Chondrocyte (in vitro differentiated cells): Measurements from ENCODE around the gene TBX15. TPM values are rescaled to one million over a fixed set of nuclear protein-coding genes. Genes with fewer than 3 reads are reported as not detected.
A peak's percentile ranks its signal among the peaks of the same experiment; 100 is the strongest.

ENCODE experiments used
- DNase-seq: peaks from one replicate; pipeline ENCODE4 v3.0.0; 2021; ENCODE audit warnings: mixed read lengths, low spot score
- H3K27ac Mint-ChIP-seq: one replicate; pipeline ENCODE4 v1.8.0; 2021; ENCODE audit warnings: mild to moderate bottlenecking, moderate library complexity, mixed read lengths; ENCODE audit not compliant: unreplicated experiment
- H3K27me3 Mint-ChIP-seq: 2 replicates; pipeline ENCODE4 v1.8.0; 2021; ENCODE audit warnings: low read depth, mixed read lengths
- H3K36me3 Mint-ChIP-seq: 2 replicates; pipeline ENCODE4 v1.8.0; 2021; ENCODE audit warnings: low read depth, mixed read lengths
- H3K4me1 Mint-ChIP-seq: 2 replicates; pipeline ENCODE4 v1.8.0; 2021; ENCODE audit warnings: low read depth, mild to moderate bottlenecking, mixed read lengths
- H3K4me3 Mint-ChIP-seq: one replicate; pipeline ENCODE4 v1.8.0; 2021; ENCODE audit warnings: mild to moderate bottlenecking, moderate library complexity, mixed read lengths; ENCODE audit not compliant: unreplicated experiment
- H3K9me3 Mint-ChIP-seq: 2 replicates; pipeline ENCODE4 v1.8.0; 2021; ENCODE audit warnings: low read depth, mixed read lengths
- total RNA-seq: library from RNA; stranded (reverse); gene quantifications from 3 replicates; pipeline ENCODE4 v1.2.1, GENCODE V29; 2021
- TF ChIP-seq, protein P1 (sequence below): fragments of 200-600 bp; sonication (generic); IDR thresholded peaks from 2 replicates; pipeline ENCODE4 v1.5.0; 2021; ENCODE audit warnings: antibody characterized with exemption, mild to moderate bottlenecking, moderate library complexity

TBX15 gene
- total RNA-seq, 1 donor from 2014 or later, result 41.0 TPM

DNA sequence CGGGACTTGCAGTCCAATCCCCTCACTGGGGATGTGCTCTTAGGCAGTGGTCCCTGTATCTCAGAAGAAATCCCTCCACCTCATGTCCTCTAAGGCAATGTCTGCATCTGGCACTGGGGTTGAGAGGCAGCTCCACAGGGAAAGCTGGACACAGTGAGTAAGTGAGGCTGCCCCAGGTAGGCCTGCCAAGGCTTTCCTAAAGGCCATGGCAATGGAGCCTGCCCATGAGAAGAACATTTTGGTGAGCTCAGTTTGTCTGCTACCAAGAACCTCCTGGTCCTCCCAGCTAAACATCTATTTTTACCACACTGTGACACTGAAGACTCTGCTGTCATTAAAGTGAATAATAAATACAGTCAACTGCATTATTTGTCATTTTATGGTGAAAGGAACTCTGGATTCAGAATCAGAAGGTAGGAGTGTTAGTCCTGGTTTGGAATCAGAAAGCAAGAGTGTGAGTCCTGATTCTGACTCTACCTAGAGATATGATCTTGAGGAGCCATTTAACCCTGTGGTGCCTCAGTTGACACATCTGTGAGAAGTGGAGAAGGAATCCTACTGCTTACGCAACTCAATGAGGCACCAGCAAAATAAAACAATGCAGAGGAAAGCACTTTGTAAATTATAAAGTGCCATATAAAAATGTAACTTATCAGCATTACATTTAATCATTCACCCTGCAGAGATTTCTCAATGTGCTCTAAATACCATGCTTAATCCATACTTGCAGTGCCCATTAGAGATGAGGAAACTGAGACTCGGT, 41.0 kb downstream of the TBX15 start:
- Mint-ChIP-seq H3K27me3 (no peaks in the 10 kb centered on the region), H3K4me3 (no peak overlapping the region), H3K9me3 (no peaks in the 10 kb centered on the region), H3K4me1 (peaks cover 61% of the 10 kb centered on the region), H3K27ac (peak overlapping the region; percentile 22), H3K36me3 (no peaks in the 10 kb centered on the region)
- TF ChIP-seq, protein P1, sequence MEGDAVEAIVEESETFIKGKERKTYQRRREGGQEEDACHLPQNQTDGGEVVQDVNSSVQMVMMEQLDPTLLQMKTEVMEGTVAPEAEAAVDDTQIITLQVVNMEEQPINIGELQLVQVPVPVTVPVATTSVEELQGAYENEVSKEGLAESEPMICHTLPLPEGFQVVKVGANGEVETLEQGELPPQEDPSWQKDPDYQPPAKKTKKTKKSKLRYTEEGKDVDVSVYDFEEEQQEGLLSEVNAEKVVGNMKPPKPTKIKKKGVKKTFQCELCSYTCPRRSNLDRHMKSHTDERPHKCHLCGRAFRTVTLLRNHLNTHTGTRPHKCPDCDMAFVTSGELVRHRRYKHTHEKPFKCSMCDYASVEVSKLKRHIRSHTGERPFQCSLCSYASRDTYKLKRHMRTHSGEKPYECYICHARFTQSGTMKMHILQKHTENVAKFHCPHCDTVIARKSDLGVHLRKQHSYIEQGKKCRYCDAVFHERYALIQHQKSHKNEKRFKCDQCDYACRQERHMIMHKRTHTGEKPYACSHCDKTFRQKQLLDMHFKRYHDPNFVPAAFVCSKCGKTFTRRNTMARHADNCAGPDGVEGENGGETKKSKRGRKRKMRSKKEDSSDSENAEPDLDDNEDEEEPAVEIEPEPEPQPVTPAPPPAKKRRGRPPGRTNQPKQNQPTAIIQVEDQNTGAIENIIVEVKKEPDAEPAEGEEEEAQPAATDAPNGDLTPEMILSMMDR, result no peak
- no peak for DNase-seq

DNA sequence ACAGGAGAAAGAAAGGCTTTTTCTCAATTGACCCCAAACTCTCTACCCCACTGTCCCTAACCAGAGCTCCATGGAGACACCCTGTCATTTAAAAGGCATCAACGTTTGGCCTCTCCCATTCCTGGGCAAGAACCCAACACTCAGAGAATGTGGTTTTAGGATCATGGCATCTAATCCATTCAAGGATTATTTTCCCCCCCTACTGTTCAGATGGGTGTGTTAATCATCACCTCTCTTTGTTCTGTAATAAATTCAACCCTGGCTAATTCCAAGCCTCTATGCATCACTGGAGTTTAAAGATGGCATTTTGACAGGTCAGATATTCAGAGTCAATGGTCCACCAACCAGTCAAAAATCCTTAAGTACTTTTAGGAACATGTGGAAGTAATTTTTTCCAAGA, 42.7 kb downstream of the TBX15 start:
- H3K9me3 Mint-ChIP-seq, result no peaks in the 10 kb centered on the region
- no peak overlapping the region for H3K4me3 Mint-ChIP-seq
- no peak for DNase-seq
- no peaks in the 10 kb centered on the region for H3K27me3 Mint-ChIP-seq
- TF ChIP-seq, protein P1, result no peak
- peaks cover 60% of the 10 kb centered on the region for H3K4me1 Mint-ChIP-seq
- no peak overlapping the region for H3K27ac Mint-ChIP-seq
- no peaks in the 10 kb centered on the region for H3K36me3 Mint-ChIP-seq

DNA sequence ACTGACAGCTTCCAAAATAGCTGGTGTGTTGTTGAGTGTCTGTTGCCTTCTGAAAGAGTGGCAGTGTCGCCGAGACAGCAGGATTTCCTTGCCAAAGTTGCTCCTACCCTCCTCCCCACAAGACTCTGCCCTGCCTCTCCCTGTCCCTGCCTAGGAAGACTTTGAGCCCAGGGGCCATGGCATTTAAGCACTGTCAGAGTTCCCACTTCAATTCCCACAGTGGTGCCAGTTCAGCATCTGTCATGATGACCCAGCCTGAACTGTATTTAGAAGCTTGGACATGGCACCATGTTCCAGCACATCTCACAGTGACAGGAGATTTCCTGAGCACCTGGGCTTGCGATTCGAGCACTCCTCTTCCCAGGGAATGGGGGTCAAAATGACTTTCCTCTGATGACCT, 43.6 kb downstream of the TBX15 start:
- DNase-seq, result no peak
- no peak overlapping the region for H3K4me3 Mint-ChIP-seq
- peak overlapping the region; percentile 75 for H3K27ac Mint-ChIP-seq

DNA sequence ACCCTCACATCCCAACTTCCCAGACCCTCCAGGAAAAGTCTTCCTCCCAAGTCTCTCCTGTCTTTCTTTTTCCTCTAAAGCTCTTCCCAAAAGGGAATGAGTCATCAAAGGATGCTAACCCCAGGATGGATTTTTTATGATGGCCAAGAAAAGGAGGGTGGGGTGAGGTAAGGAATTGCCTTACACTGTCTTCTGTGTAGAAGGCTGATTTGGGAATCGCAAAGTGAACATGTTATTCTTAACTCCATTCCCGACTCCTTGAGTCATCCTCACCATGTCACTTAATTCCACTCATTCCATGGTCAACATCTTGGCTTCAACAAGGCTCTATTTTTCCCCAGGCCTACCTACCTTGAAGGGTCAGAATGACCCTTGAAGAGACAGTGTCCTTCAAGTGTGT, 44.0 kb downstream of the TBX15 start:
- Mint-ChIP-seq H3K27me3 (no peaks in the 10 kb centered on the region), H3K9me3 (no peaks in the 10 kb centered on the region), H3K36me3 (no peaks in the 10 kb centered on the region), H3K4me1 (peaks cover 50% of the 10 kb centered on the region), H3K27ac (peak overlapping the region; percentile 75), H3K4me3 (no peak overlapping the region)
- TF ChIP-seq, protein P1, result no peak
- no peak for DNase-seq

More for the DNA sequence above, 43.6 kb downstream of the TBX15 start:
- Mint-ChIP-seq H3K27me3 (no peaks in the 10 kb centered on the region), H3K9me3 (no peaks in the 10 kb centered on the region), H3K4me1 (peaks cover 54% of the 10 kb centered on the region), H3K36me3 (no peaks in the 10 kb centered on the region)
- TF ChIP-seq, protein P1, result no peak

DNA sequence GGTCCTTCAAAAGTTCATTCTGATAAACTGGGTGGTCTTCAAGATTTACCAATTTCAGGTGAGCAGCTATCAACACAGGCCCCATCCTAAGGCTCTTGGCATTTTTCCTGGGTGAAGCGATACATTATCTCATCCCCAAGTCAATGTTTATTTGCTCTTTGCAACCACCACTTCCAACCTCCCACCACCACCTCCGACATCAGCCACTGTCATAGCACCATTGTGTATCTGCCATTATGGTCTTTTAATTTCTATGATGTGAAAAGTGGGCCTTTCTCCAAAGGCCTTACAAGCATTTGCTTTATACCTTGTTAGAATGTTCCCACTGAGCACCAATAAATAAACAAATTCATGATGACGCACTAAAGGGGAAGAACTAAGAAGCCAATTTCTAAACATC, 47.2 kb downstream of the TBX15 start:
- no peak overlapping the region for H3K4me3 Mint-ChIP-seq
- no peaks in the 10 kb centered on the region for H3K27me3 Mint-ChIP-seq
- H3K9me3 Mint-ChIP-seq, result no peaks in the 10 kb centered on the region
- H3K36me3 Mint-ChIP-seq, result no peaks in the 10 kb centered on the region
- no peak for DNase-seq
- peaks cover 30% of the 10 kb centered on the region for H3K4me1 Mint-ChIP-seq
- TF ChIP-seq, protein P1, result no peak
- H3K27ac Mint-ChIP-seq, result no peak overlapping the region
